ENCODE measurements around the gene LRRC8D.

DNA sequence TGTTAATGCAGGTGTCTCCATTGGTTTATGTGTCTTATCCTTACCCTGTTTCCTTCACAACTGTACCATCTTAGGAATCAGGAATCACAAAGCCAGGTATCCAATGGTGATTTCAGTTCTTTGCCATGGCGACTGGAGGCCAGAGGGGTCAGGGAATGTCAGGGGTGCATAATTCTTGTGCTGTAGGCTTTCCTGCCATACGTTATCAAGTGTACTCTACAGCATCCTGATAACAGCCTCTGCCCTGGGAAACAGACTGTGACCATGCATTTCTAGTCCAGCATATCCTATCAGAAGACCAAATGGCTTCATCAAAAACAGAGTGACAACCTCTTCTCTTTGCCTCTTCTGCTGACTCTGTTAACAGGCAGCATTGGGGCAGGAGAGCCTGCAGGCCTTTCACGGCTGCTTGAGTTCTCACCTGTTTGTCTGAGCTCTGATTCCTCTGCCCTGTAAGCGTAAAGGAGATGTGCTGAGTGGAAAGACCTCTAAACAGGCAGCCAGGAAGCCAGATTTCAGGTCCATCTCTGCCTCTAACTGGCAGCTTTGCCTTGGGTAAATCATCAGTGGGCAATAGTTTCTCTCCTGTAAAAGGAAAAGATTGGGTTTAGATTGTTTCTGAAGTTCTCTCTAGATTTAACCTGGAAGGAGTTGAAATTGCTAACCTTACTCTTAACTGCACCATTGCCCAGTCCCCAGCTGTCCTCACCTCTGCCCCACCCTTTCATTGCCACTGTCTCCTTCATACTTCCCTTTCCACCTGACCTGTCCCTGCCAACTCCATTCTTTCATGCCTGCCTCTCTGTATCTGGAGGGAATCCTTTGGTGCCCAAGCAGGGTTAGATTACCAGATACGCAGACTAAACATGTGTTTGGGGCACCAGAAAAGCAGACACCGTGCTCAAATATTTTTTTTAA is 80.2 kb downstream of the LRRC8D start:
- no peak for TF ChIP-seq SIN3A (IDR thresholded peaks at IDR 0.05; ENCODE audit: borderline replicate concordance, insufficient read depth, low read depth, low read length)
- TF ChIP-seq, protein P1, sequence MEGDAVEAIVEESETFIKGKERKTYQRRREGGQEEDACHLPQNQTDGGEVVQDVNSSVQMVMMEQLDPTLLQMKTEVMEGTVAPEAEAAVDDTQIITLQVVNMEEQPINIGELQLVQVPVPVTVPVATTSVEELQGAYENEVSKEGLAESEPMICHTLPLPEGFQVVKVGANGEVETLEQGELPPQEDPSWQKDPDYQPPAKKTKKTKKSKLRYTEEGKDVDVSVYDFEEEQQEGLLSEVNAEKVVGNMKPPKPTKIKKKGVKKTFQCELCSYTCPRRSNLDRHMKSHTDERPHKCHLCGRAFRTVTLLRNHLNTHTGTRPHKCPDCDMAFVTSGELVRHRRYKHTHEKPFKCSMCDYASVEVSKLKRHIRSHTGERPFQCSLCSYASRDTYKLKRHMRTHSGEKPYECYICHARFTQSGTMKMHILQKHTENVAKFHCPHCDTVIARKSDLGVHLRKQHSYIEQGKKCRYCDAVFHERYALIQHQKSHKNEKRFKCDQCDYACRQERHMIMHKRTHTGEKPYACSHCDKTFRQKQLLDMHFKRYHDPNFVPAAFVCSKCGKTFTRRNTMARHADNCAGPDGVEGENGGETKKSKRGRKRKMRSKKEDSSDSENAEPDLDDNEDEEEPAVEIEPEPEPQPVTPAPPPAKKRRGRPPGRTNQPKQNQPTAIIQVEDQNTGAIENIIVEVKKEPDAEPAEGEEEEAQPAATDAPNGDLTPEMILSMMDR (IDR thresholded peaks at IDR 0.05), result no peak
- TF ChIP-seq, protein P2, sequence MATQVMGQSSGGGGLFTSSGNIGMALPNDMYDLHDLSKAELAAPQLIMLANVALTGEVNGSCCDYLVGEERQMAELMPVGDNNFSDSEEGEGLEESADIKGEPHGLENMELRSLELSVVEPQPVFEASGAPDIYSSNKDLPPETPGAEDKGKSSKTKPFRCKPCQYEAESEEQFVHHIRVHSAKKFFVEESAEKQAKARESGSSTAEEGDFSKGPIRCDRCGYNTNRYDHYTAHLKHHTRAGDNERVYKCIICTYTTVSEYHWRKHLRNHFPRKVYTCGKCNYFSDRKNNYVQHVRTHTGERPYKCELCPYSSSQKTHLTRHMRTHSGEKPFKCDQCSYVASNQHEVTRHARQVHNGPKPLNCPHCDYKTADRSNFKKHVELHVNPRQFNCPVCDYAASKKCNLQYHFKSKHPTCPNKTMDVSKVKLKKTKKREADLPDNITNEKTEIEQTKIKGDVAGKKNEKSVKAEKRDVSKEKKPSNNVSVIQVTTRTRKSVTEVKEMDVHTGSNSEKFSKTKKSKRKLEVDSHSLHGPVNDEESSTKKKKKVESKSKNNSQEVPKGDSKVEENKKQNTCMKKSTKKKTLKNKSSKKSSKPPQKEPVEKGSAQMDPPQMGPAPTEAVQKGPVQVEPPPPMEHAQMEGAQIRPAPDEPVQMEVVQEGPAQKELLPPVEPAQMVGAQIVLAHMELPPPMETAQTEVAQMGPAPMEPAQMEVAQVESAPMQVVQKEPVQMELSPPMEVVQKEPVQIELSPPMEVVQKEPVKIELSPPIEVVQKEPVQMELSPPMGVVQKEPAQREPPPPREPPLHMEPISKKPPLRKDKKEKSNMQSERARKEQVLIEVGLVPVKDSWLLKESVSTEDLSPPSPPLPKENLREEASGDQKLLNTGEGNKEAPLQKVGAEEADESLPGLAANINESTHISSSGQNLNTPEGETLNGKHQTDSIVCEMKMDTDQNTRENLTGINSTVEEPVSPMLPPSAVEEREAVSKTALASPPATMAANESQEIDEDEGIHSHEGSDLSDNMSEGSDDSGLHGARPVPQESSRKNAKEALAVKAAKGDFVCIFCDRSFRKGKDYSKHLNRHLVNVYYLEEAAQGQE (IDR thresholded peaks at IDR 0.05; ENCODE audit: insufficient read depth in 1 of 2, low read depth in 2 of 2, low read length in 1 of 2), result no peak

Data from Panc1 (cell line).